GM19035 (cell line): Measurements from ENCODE around the gene DNMT3B.

ENCODE experiments used
- ATAC-seq: cut with Tn5 transposase; IDR thresholded peaks from one replicate; pipeline ENCODE4 v1.9.1; 2021; ENCODE audit not compliant: unreplicated experiment

The DNMT3B gene

GRCh38 chr20:32849577-32849976, 87.4 kb downstream of the DNMT3B start:
- ATAC-seq = no peak

GRCh38 chr20:32855387-32855786, 93.2 kb downstream of the DNMT3B start:
- ATAC-seq = no peak

GRCh38 chr20:32858189-32858588, 96.0 kb downstream of the DNMT3B start:
- no peak for ATAC-seq
